Osteocyte (in vitro differentiated cells): ENCODE data around the gene BICD1. TPM values are rescaled to one million over a fixed set of nuclear protein-coding genes. Genes with fewer than 3 reads are reported as not detected.

Experiments used
- DNase-seq: peaks from one replicate; pipeline ENCODE4 v3.0.0; 2021; ENCODE audit warnings: mixed read lengths; ENCODE audit not compliant: unreplicated experiment; ENCODE audit errors: extremely low spot score
- H3K27ac Mint-ChIP-seq: one replicate; pipeline ENCODE4 v1.8.0; 2021; ENCODE audit warnings: mild to moderate bottlenecking, mixed read lengths; ENCODE audit not compliant: unreplicated experiment
- H3K27me3 Mint-ChIP-seq: one replicate; pipeline ENCODE4 v1.8.0; 2021; ENCODE audit warnings: mixed read lengths; ENCODE audit not compliant: unreplicated experiment
- H3K36me3 Mint-ChIP-seq: one replicate; pipeline ENCODE4 v1.8.0; 2021; ENCODE audit warnings: mixed read lengths; ENCODE audit not compliant: unreplicated experiment
- H3K4me1 Mint-ChIP-seq: one replicate; pipeline ENCODE4 v1.8.0; 2021; ENCODE audit warnings: mixed read lengths; ENCODE audit not compliant: unreplicated experiment
- H3K4me3 Mint-ChIP-seq: one replicate; pipeline ENCODE4 v1.8.0; 2021; ENCODE audit warnings: mild to moderate bottlenecking, moderate library complexity, mixed read lengths; ENCODE audit not compliant: unreplicated experiment
- H3K9me3 Mint-ChIP-seq: one replicate; pipeline ENCODE4 v1.8.0; 2021; ENCODE audit warnings: mixed read lengths; ENCODE audit not compliant: unreplicated experiment
- total RNA-seq: library from RNA; stranded (reverse); gene quantifications from 2 replicates; pipeline ENCODE4 v1.2.1, GENCODE V29; 2021
- TF ChIP-seq, protein P1 (sequence below): fragments of 200-600 bp; sonication (generic); IDR thresholded peaks from 2 replicates; pipeline ENCODE4 v1.5.0; 2021; ENCODE audit warnings: antibody characterized with exemption, mild to moderate bottlenecking, moderate library complexity

The BICD1 gene
- total RNA-seq, 1 donor from 2014 or later, result 47.6 TPM

DNA sequence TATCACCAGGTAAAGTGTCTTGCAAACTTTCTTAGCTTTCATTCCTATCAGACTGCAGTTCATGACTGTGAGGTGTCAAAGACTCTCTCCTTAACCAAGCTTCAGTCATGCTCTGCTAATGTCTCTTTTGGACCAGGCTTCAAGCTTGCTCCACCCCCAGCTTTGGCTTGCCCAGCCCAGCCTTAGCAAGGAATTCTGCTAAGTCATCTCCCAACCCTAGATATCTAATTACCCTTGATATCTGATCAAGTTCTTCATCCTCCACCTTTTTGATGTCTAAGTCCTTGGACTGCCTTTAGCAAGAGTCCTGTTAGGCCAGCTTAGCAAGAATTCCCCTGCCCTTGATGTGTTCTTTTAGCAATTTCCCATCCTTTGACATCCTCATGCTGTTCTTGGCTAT is 183.8 kb downstream of the BICD1 start:
- H3K27ac Mint-ChIP-seq, result no peak overlapping the region
- H3K4me3 Mint-ChIP-seq, result no peak overlapping the region
- H3K27me3 Mint-ChIP-seq, result no peaks in the 10 kb centered on the region
- H3K4me1 Mint-ChIP-seq, result no peaks in the 10 kb centered on the region
- H3K36me3 Mint-ChIP-seq, result peaks cover 2% of the 10 kb centered on the region
- TF ChIP-seq, protein P1, sequence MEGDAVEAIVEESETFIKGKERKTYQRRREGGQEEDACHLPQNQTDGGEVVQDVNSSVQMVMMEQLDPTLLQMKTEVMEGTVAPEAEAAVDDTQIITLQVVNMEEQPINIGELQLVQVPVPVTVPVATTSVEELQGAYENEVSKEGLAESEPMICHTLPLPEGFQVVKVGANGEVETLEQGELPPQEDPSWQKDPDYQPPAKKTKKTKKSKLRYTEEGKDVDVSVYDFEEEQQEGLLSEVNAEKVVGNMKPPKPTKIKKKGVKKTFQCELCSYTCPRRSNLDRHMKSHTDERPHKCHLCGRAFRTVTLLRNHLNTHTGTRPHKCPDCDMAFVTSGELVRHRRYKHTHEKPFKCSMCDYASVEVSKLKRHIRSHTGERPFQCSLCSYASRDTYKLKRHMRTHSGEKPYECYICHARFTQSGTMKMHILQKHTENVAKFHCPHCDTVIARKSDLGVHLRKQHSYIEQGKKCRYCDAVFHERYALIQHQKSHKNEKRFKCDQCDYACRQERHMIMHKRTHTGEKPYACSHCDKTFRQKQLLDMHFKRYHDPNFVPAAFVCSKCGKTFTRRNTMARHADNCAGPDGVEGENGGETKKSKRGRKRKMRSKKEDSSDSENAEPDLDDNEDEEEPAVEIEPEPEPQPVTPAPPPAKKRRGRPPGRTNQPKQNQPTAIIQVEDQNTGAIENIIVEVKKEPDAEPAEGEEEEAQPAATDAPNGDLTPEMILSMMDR, result no peak
- DNase-seq, result no peak
- H3K9me3 Mint-ChIP-seq, result peaks cover 4% of the 10 kb centered on the region

DNA sequence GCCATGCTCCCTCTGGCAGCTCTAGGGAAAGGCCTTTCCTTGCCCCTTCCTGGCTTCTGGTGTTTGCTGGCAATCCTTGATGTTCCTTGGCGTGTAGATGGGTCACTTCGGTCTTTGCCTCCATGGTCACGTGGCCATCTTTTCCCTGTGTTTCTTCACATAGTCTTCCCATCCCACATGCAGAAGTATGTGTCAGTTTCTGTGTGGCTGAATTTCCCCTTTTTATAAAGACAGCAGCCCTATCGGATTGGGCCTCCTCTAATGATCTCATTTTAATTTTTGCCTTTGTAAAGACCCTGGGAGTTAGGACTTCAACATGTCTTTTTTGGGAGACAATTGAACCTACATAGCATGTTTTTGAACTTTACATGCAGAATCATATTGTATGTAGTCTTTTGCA is 185.5 kb downstream of the BICD1 start:
- TF ChIP-seq, protein P1, result no peak
- Mint-ChIP-seq H3K4me3 (no peak overlapping the region), H3K9me3 (peaks cover 4% of the 10 kb centered on the region), H3K36me3 (peaks cover 2% of the 10 kb centered on the region), H3K27me3 (no peaks in the 10 kb centered on the region), H3K4me1 (peaks cover 4% of the 10 kb centered on the region), H3K27ac (no peak overlapping the region)
- DNase-seq, result no peak

DNA sequence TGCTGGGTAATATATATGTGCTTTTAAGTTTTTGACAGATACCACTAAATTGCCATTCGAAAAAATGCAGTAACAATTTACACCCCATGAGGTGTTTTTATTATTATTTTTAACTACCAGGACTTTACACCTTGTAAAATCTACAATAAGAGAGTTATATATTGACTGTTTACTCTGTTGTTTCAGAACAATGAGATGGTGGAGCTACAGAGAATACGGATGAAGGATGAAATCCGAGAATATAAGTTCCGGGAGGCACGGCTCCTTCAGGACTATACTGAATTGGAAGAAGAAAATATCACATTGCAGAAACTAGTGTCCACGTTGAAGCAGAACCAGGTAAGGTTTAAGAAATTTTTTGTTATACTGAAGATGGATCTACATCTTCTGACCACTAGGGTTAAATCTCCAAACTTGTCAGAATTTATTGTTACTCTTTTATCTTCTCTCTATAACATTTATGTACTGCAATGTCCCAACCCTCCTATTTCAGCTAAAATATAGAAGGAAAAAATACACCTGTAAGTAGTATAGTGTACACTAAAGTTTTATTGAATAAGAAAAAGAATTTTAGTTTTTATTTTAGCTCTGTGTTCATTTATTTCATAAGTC is 187.3 kb downstream of the BICD1 start:
- TF ChIP-seq, protein P1, result no peak
- Mint-ChIP-seq H3K27me3 (no peaks in the 10 kb centered on the region), H3K9me3 (peaks cover 2% of the 10 kb centered on the region), H3K27ac (no peak overlapping the region), H3K4me1 (peaks cover 4% of the 10 kb centered on the region), H3K36me3 (peaks cover 2% of the 10 kb centered on the region), H3K4me3 (no peak overlapping the region)
- no peak for DNase-seq

DNA sequence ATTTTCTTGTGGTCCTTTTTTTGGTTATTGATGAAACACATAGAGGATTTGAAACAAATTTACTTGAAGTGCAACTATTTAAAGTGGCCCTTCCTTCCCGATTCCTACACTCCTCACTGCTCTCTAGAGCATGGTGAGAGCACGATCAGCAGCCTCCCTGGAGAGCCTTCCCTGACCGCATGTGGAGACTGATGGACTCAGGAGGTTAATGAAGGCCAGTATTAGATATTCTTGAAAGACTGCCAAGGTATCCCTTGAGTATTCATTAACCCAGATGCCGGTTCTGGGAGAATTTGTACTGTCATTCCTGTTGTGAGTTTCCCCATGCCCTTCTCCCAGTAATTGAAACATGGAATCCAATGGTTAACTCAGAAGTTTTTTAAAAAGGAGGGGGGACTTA is 189.9 kb downstream of the BICD1 start:
- Mint-ChIP-seq H3K27ac (no peak overlapping the region), H3K4me1 (peaks cover 4% of the 10 kb centered on the region), H3K9me3 (no peaks in the 10 kb centered on the region), H3K4me3 (no peak overlapping the region), H3K36me3 (peaks cover 2% of the 10 kb centered on the region), H3K27me3 (no peaks in the 10 kb centered on the region)
- no peak for DNase-seq
- TF ChIP-seq, protein P1, result no peak

DNA sequence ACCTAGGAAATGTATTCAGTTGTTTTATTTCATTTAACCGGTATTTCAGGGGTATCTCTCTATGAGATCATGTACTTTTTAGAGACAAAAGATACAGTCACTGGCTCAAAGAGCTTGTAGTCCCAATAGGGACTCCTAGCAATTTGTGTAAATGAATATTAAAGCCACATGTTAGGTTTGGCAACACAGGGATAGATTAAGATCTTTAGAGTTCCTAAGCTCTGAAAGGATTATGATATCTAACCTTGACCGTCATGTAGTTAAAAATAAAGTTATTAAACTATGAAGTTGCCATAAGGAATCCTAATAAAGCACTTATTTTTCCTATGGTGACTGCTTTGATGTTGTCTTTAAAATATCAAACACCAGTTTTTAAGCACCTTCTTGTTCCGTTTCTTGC is 192.3 kb downstream of the BICD1 start:
- Mint-ChIP-seq H3K4me3 (no peak overlapping the region), H3K4me1 (peaks cover 4% of the 10 kb centered on the region), H3K27ac (no peak overlapping the region), H3K27me3 (no peaks in the 10 kb centered on the region), H3K9me3 (no peaks in the 10 kb centered on the region), H3K36me3 (peaks cover 2% of the 10 kb centered on the region)
- TF ChIP-seq, protein P1, result no peak
- DNase-seq, result no peak
